Activated naive CD8-positive, alpha-beta T cell (primary cell): ENCODE measurements around the gene ASMTL.

Experiments used
- H3K27ac Mint-ChIP-seq: one replicate; pipeline ENCODE4 v1.8.0; 2021; ENCODE audit warnings: mixed read lengths
- H3K27me3 Mint-ChIP-seq: one replicate; pipeline ENCODE4 v1.8.0; 2021; ENCODE audit warnings: mixed read lengths
- H3K36me3 Mint-ChIP-seq: one replicate; pipeline ENCODE4 v1.8.0; 2021; ENCODE audit warnings: mixed read lengths
- H3K4me1 Mint-ChIP-seq: one replicate; pipeline ENCODE4 v1.8.0; 2021; ENCODE audit warnings: low read depth, mixed read lengths
- H3K4me3 Mint-ChIP-seq: one replicate; pipeline ENCODE4 v1.8.0; 2021; ENCODE audit warnings: mild to moderate bottlenecking, mixed read lengths
- H3K9me3 Mint-ChIP-seq: one replicate; pipeline ENCODE4 v1.8.0; 2021; ENCODE audit warnings: low read depth, mixed read lengths

Gene ASMTL

DNA sequence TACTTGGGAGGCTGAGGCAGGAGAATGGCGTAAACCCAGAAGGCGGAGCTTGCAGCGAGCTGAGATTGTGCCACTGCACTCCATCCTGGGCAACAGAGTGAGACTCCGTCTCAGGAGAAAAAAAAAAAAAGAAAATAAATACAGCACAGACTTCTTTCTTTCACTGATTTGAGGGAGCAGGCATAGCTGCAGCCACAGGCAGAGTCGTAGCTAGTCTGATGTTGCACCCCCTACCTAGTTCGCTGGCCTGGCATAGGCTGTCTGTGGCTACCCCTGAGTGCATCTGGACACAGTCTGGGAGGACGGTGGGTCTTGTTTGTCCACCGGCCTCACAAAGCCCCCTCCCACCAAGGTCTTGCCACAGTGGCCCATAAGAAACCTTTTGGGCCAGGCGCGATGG, 94.7 kb downstream of the ASMTL start:
- Mint-ChIP-seq H3K4me3 (no peak overlapping the region), H3K4me1 (peaks cover 8% of the 10 kb centered on the region), H3K36me3 (peaks cover 7% of the 10 kb centered on the region), H3K27ac (no peak overlapping the region), H3K27me3 (no peaks in the 10 kb centered on the region), H3K9me3 (no peaks in the 10 kb centered on the region)

- Mint-ChIP-seq H3K4me3 (no peak overlapping the region), H3K27ac (no peak overlapping the region), H3K36me3 (peaks cover 3% of the 10 kb centered on the region), H3K9me3 (no peaks in the 10 kb centered on the region), H3K27me3 (no peaks in the 10 kb centered on the region), H3K4me1 (peaks cover 5% of the 10 kb centered on the region)
Measured at GRCh38 chrX:1355131-1356046, 97.3 kb downstream of the ASMTL start.

DNA sequence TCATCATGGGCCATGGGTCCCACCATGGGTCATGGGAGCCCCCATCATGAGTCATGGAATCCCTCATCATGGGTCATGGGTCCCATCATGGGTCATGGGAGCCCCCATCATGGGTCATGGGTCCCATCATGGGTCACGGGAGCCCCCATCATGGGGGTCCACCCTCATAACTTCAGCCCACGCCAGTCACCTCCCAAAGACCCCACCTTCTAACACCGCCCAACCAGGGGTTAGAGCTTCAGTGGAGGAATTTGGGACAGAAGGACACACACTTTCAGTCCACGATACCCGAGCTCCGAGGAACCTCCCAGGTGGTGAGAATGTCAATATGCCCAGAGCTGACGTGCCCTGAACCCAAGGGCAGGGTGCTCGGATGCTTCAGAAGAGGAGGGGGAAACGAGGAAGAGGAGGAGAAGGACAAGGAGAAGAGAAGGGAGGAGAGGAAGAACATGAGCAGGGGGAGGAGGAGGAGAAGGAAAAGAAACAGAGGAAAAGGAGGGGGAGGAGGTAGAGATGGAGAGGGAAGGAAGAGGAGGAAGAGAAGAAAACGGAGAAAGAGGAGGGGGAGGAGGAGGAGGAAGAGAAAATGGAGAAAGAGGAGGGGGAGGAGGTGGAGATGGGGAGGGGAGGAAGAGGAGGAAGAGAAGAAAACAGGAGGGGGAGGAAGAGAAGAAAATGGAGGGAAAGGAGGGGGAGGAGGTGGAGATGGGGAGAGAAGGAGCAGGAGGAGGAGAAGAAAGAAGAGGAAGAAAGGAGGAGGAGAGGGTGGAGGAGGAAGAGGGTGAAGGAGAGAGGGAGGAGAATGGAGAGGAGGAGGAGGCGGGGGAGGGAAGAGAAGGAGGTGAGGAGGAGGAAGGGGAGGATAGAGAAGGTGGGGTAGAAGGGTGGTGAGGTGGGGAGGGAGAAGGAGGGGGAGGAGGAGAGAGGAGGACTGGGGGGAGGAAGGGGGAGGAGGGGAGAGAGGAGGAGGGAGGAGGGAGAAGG, 98.4 kb downstream of the ASMTL start:
- H3K27me3 Mint-ChIP-seq, result no peaks in the 10 kb centered on the region
- peaks cover 4% of the 10 kb centered on the region for H3K4me1 Mint-ChIP-seq
- H3K27ac Mint-ChIP-seq, result peak overlapping the region; percentile 46
- H3K4me3 Mint-ChIP-seq, result no peak overlapping the region
- H3K9me3 Mint-ChIP-seq, result no peaks in the 10 kb centered on the region
- peaks cover 1% of the 10 kb centered on the region for H3K36me3 Mint-ChIP-seq
